Calu3 (cell line): ENCODE data around the gene YY1. TPM values are rescaled to one million over a fixed set of nuclear protein-coding genes. Genes with fewer than 3 reads are reported as not detected.
A peak's percentile ranks its signal among the peaks of the same experiment; 100 is the strongest.

Experiments
- BruUV-seq: library from RNA; stranded (reverse); fragments of 400-500 nt; replicated peaks from 2 replicates; lab custom pipeline; 2021; lab: Mats Ljungman, UMichigan
- CTCF ChIA-PET: fragments of 300-600 bp; sonication (Branson Sonifier 250); formaldehyde crosslinking; loops from one replicate; lab custom pipeline; 2022; ENCODE audit warnings: antibody characterized with exemption; lab: Charles Lee
- DNase-seq: peaks from one replicate; pipeline ENCODE4 v3.0.0; 2022
- H3K27ac Mint-ChIP-seq: one replicate; pipeline ENCODE4 v1.8.0; 2022; ENCODE audit warnings: mixed read lengths; ENCODE audit not compliant: unreplicated experiment
- H3K27me3 Mint-ChIP-seq: one replicate; pipeline ENCODE4 v1.8.0; 2022; ENCODE audit warnings: mixed read lengths; ENCODE audit not compliant: unreplicated experiment
- H3K36me3 Mint-ChIP-seq: one replicate; pipeline ENCODE4 v1.8.0; 2022; ENCODE audit warnings: mild to moderate bottlenecking, moderate library complexity, mixed read lengths; ENCODE audit not compliant: insufficient read depth, unreplicated experiment
- H3K4me1 Mint-ChIP-seq: one replicate; pipeline ENCODE4 v1.8.0; 2022; ENCODE audit warnings: mild to moderate bottlenecking, low read depth, mixed read lengths; ENCODE audit not compliant: unreplicated experiment
- H3K4me3 Mint-ChIP-seq: one replicate; pipeline ENCODE4 v1.8.0; 2022; ENCODE audit warnings: mild to moderate bottlenecking, low read depth, moderate library complexity, mixed read lengths; ENCODE audit not compliant: unreplicated experiment
- H3K9me3 Mint-ChIP-seq: one replicate; pipeline ENCODE4 v1.8.0; 2022; ENCODE audit warnings: low read depth, mixed read lengths; ENCODE audit not compliant: unreplicated experiment
- intact Hi-C: fragments of 100-400 bp; cut with micrococcal nuclease; formaldehyde crosslinking; loops from one replicate; pipeline ENCODE4 v1.10.0; 2022; ENCODE audit not compliant: unreplicated experiment
- total RNA-seq: library from RNA; stranded (reverse); gene quantifications from 2 replicates; pipeline ENCODE4 v1.2.3, GENCODE V29; 2022
- TF ChIP-seq, protein P1 (sequence below): fragments of 200-600 bp; IDR thresholded peaks from one replicate; pipeline ENCODE4 v1.8.0; 2022; ENCODE audit warnings: antibody characterized with exemption; ENCODE audit not compliant: unreplicated experiment

Gene YY1
- total RNA-seq, 1 experiment from 2014 or later, result 100.0 TPM

DNA sequence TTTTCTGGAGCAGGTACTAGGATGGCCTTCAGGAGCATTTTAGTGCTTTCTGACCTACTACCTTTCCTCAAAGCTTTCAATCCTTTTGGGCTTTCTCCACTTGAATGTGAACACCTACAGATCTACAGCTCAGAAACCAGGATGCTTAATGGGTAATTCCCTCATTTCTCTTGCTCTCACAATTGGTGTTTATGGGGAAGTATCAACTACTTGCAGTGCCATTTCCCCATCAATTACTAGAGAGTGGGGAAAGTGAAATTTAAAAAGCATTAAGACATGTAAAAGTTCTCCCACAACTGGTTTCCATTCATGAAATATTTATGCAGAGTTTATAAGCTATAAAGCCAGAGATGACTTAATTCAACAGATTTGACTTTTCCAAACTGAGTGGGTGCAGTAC is 2.1 kb upstream of the YY1 start:
- no peak for DNase-seq
- H3K27ac Mint-ChIP-seq, result no peak overlapping the region
- H3K4me3 Mint-ChIP-seq, result peak overlapping the region; percentile 92
- no TSS peak for BruUV-seq
- H3K27me3 Mint-ChIP-seq, result no peaks in the 10 kb centered on the region
- peaks cover 62% of the 10 kb centered on the region for H3K36me3 Mint-ChIP-seq
- TF ChIP-seq, protein P1, sequence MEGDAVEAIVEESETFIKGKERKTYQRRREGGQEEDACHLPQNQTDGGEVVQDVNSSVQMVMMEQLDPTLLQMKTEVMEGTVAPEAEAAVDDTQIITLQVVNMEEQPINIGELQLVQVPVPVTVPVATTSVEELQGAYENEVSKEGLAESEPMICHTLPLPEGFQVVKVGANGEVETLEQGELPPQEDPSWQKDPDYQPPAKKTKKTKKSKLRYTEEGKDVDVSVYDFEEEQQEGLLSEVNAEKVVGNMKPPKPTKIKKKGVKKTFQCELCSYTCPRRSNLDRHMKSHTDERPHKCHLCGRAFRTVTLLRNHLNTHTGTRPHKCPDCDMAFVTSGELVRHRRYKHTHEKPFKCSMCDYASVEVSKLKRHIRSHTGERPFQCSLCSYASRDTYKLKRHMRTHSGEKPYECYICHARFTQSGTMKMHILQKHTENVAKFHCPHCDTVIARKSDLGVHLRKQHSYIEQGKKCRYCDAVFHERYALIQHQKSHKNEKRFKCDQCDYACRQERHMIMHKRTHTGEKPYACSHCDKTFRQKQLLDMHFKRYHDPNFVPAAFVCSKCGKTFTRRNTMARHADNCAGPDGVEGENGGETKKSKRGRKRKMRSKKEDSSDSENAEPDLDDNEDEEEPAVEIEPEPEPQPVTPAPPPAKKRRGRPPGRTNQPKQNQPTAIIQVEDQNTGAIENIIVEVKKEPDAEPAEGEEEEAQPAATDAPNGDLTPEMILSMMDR, result no peak
- CTCF ChIA-PET, result no interaction called here
- H3K4me1 Mint-ChIP-seq, result peaks cover 15% of the 10 kb centered on the region
- intact Hi-C loops, result no loop called here
- no peaks in the 10 kb centered on the region for H3K9me3 Mint-ChIP-seq

DNA sequence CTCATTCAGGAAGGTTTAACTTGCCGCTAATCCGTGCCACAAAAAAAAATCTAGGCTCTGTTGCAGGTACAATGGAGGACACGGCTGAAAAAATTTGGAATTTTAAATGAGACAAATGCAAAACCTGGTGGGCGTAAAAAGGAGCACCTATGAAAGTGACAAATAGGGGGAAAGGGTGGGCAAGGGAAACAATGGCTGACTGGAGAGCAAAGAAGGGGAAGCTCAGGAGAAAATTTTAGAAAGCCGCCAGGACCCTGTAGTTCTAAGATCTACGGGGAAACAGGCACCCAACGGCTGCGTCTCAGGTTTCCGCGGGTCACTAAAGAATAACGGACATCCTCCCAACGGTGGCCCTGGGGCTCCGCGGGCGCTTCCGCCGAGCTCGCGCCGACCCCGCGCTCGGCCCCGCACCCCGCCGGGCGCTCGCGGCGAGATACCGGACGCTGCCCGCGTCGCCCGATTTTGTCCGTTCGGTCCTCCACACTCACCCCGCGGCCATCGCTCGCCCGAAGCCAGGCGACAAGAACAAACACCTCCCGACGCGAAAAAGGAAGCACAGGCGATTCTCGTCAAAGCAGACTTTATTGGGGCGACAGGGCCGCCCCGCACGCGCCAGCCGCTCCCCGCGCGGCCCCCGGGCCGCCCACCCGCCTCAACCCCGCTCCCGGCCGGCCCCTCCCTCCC is 1.1 kb upstream of the YY1 start:
- TF ChIP-seq, protein P1, result no peak
- Mint-ChIP-seq H3K27ac (peak overlapping the region; percentile 97), H3K9me3 (no peaks in the 10 kb centered on the region), H3K4me3 (peak overlapping the region; percentile 92), H3K36me3 (peaks cover 67% of the 10 kb centered on the region), H3K4me1 (peaks cover 25% of the 10 kb centered on the region), H3K27me3 (no peaks in the 10 kb centered on the region)
- BruUV-seq, result no TSS peak
- DNase-seq, result peak; percentile 63
- intact Hi-C loops, result no loop called here
- CTCF ChIA-PET, result interaction anchor here (1.2 kb wide), 1 partner anchor 45 kb away, joined by 3 read pairs; no protein-coding TSS in a partner anchor

DNA sequence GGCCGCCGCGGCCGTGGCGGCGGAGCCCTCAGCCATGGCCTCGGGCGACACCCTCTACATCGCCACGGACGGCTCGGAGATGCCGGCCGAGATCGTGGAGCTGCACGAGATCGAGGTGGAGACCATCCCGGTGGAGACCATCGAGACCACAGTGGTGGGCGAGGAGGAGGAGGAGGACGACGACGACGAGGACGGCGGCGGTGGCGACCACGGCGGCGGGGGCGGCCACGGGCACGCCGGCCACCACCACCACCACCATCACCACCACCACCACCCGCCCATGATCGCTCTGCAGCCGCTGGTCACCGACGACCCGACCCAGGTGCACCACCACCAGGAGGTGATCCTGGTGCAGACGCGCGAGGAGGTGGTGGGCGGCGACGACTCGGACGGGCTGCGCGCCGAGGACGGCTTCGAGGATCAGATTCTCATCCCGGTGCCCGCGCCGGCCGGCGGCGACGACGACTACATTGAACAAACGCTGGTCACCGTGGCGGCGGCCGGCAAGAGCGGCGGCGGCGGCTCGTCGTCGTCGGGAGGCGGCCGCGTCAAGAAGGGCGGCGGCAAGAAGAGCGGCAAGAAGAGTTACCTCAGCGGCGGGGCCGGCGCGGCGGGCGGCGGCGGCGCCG is 381 bp downstream of the YY1 start:
- no peaks in the 10 kb centered on the region for H3K27me3 Mint-ChIP-seq
- intact Hi-C loops, result no loop called here
- peak; percentile 14 for DNase-seq
- BruUV-seq, result no TSS peak
- peaks cover 30% of the 10 kb centered on the region for H3K4me1 Mint-ChIP-seq
- H3K36me3 Mint-ChIP-seq, result peaks cover 64% of the 10 kb centered on the region
- peak overlapping the region; percentile 92 for H3K4me3 Mint-ChIP-seq
- TF ChIP-seq, protein P1, result no peak
- H3K27ac Mint-ChIP-seq, result peak overlapping the region; percentile 98
- CTCF ChIA-PET, result no interaction called here
- H3K9me3 Mint-ChIP-seq, result no peaks in the 10 kb centered on the region

DNA sequence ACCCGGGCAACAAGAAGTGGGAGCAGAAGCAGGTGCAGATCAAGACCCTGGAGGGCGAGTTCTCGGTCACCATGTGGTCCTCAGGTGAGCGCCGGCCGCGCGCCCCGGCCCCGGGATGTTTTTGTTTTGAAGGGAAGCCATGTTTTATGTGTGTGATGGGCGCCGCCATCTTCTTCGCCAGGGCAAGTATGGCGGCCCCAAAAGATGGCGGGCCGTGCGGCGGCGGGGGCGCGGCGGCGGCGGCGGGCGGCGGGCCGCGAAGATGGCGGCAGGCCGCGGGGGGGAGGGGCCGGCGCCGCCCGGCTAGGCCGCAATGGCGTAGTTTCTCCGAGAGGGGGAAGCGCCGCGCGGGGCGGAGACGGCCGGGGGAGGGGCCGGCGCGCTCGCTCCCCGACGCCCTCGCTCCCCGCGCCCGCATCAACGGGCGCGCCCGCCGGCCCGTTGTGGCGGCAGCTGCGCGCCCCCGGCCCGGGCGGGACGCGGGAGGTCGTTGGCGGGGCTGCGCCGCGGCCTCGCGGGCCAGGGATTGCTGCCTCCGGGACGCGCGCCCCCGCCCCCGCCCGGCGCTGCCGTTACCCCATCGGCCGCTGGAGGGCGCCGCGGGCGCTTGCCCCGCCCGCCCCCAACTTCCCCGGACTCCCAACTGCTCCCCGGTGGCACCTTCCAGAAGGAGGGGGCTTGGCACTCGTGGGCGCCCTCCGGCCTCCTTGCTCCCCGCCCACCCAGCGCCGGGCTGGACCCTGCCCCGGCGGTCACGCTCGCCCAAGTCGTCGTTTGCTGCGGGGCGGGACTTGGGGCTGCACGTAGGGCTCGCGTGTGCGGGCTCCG is 1.1 kb downstream of the YY1 start:
- Mint-ChIP-seq H3K36me3 (peaks cover 64% of the 10 kb centered on the region), H3K27me3 (no peaks in the 10 kb centered on the region), H3K9me3 (no peaks in the 10 kb centered on the region), H3K4me1 (peaks cover 30% of the 10 kb centered on the region), H3K4me3 (peak overlapping the region; percentile 92), H3K27ac (peak overlapping the region; percentile 98)
- TF ChIP-seq, protein P1, result peak; percentile 57
- DNase-seq, result peak; percentile 91
- intact Hi-C loops, result no loop called here
- CTCF ChIA-PET, result no interaction called here
- BruUV-seq, result no TSS peak
